GM18499 (cell line): Measurements from ENCODE around the gene SRRM3.
"Not testable (repeated sequence)": the region's sequence is repeated elsewhere in the genome, so short reads cannot be mapped to it uniquely, and the experiment has no call there.

Experiments
- ATAC-seq: cut with Tn5 transposase; IDR thresholded peaks from one replicate; pipeline ENCODE4 v1.9.1; 2021; ENCODE audit warnings: moderate number of reproducible peaks; ENCODE audit not compliant: insufficient read depth, unreplicated experiment

Gene SRRM3

DNA sequence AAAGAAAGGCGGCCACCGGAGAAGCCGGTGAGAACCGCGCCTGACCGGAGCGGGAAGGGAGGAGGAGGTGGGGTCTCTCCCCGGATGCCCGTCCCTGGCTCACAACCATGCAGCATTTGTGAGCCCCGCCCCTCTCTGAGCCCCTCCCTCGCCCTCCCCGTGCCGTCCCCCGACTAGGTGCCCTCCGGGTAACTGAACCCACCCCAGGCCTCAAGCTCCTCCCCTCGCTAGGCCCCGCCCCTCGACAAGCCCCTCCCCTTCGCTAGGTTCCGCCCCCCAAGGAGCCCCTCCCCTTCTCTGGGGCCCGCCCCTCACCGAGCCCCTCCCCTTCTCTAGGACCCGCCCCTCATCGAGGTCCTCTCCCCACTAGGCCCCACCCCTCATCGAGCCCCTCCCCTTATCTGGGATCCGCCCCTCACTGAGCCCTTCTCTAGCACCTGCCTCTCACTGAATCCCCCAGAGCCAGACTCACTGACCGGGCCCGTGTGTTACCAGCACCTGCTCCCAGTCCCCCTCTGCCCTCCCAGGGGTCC, 58.5 kb downstream of the SRRM3 start:
- ATAC-seq = no peak

DNA sequence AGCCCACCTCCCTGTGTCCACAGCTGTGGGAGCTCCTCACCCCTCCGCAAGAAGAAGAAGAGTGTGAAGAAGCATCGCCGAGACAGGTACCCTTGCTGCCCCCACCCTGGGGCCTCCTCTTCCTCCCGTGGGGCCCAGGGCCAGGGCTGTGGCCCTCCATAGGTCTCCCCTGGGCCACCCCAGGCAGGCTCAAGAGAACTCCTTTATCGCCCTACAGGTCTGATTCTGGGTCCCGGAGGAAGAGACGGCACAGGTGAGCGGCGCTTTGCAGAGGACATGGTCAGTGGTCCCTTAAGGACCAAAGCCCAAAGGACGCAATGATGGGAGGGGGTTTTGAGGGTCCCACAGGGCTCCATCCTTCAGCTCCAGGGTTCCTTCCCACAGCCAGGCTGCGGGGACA, 59.6 kb downstream of the SRRM3 start:
- ATAC-seq = no peak

DNA sequence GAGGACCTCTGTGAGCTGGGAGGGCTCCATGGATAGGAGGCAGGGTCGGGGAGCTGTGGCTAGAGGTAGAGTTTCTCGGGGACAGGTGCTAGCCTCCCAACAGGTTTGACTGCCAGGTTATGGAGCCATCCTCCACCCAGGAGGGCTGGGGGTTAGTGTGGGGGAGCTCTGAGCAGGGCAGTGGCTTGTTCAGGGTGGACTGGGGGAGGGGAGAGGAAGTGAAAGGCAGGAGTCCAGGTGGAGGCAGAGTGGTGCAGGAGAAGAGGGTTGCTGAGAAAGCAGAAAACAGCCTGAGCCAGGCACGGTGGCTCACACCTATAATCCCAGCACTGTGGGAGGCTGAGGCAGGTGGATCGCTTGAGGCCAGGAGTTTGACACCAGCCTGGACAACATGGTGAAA, 60.2 kb downstream of the SRRM3 start:
- ATAC-seq = no peak

DNA sequence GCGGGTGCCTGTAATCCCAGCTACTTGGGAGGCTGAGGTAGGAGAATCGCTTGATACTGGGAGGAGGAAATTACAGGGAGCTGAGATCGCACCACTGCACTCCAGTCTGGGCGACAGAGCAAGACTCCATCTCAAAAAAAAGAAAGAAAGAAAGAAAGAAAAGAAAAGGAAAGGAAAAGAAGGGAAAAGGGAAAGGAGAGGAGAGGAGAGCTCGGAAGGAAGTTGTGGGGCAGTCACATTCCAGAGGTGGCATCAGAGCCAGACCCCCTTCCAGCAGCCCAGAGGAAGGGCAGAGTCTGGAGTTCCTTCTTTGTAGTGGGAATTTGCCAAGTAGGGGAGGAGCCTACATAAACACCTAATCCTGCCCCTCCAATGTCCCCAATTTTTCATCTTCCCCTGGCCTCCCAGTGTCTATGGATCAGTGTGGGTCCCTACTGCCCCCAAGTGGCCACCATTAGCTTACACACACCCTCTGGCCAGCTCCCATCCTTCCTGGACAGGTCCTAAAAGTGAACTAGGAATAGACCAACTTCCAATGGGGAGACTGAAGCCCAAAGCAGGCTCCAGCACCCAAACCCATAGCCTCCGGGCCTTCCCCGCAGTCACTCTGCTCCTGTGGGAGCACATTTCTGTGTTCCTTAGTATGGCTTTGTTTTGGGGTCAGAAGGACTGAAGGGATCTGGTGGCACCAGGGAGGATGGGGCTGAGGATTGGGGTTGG, 61.1 kb downstream of the SRRM3 start:
- ATAC-seq = no peak

DNA sequence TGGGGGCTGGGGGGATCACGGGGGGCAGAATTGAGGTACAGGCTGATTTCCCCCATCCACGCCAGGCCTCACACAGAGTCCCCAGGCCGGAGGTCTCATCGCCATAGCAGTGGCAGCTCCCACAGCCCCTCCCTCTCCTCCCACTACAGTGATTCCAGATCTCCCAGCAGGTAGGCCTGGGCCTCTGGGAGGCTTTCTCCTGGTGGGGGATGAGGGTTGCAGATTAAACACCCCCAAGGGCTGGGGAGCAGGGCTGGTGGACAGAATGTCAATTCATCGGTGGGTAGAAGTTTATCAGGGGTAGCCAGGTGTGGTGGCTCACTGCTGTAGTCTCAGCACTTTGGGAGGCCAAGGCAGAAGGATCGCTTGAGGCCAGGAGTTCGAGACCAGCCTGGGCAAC, 63.6 kb downstream of the SRRM3 start:
- no peak for ATAC-seq

DNA sequence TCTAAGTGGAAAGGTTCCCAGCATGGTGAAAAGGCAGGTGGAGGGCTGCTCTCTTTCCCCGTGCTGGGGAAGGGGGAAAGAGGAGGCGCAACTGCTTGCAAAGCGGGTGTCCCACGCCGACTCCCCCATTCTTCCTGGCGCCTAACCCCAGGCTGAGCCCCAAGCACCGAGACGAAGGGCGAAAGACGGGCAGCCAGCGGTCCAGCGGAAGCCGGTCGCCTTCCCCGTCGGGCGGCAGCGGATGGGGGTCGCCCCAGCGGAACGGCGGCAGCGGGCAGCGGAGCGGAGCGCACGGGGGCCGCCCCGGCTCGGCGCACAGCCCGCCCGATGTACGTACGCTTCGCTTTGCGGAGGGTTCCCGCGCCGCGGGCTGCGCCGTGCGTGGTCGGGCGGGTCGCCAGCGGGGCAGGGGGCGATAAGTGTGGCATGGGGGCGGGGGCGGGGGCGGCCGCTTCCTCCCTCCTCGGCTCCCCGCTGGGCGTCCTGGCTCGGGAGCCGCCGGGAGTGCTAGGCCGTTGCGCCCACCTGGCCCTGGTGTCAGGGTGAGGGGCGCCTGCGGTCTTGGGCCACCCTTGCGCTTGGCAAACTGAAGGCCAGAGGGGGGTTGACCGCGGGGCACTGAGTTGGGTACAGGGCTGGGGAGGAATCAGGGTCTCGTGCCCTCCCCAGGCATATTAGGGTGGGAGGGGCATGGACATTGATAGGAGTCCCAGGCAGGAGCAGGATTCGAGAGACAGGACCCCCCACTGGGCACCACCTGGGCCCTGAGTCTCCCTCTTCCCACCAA, 65.6 kb downstream of the SRRM3 start:
- no peak for ATAC-seq

DNA sequence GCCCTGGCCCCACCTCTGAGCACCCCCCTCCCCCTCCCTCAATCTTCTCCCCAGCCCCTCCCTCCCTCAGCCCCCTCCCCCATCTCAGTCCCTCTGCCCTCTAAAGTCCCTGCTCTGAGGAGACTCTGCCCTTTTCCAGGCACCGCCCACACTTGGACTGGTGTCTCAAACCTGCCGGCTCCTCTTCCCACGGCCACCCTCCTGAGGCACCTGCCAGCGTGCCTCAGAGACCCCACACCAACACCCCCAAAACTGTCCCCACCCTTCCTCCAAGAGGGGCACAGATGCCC, 66.1 kb downstream of the SRRM3 start:
- no peak for ATAC-seq

DNA sequence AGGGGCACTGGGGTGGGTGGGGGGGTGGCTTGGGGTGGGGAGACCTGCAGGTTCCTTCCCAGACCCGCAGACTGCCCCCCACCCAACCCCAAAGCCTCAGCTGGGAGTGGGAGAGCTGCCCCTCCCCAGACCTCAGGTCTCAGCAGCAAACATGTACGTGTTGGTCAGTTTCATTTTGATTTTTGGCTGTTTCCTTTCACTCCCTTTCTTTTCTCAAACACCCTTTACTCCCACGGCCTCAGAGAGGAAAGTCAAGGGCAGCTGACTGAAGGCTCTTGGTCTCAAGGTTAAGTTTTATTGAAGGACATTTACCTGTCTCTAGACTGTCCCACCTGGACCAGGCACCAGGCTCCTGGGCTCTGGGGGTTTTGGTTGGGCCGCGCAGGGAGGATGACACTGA, 66.7 kb downstream of the SRRM3 start:
- ATAC-seq = no peak

DNA sequence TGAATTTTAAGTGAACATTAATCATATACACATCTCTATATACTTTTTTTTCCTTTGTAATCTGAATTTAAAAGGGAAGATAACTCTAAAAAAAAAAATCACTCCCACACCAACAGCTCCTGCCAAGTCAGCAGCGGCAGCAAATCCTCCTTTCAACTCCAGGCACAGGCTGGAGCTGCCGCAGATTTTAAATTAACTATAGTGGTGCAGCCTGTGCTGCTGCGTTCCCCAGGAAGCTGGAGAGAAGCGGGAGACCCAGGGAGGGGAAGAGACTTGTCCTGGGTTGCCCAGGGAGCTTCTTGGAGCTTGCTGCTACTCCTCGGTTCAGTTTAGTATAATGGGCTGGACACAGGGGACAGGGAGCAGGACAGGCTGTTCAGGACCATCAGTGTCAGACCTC, 68.2 kb downstream of the SRRM3 start:
- no peak for ATAC-seq

DNA sequence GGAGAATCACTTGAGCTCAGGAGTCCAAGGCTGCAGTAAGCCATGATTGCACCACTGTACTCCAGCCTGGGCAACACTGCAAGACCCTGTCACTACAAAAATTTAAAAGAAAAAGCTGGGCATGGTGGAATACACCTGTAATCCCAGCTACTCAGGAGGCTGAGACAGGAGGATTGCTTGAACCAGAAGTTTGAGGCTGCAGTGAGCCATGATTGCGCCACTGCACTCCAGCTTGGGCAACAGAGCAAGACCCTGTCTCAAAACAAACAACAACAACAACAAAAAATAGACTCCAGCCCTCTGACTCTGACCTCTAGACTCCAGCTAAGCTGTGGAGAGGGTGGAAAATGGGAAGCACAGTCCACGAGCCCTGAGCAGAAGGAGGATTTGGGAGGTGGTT, 69.7 kb downstream of the SRRM3 start:
- ATAC-seq = not testable (repeated sequence)

DNA sequence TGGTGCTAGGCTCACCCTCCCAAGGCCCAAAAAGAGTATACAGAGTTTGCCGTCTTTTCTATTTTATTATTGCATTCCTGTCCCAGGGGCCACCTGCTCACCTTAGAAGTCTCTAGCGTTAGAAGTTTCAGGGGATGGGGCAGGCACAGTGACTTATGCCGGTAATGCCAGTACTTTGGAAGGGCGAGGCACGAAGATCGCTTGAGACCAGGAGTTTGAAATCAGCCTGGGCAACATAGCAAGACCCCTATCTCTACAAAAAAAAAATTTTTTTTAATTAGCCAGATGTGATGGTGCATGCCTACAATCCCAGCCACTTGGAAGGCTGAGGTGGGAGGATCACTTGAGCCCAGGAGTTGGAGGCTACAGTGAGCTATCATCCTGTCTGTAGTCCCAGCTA, 70.4 kb downstream of the SRRM3 start:
- ATAC-seq = no peak

DNA sequence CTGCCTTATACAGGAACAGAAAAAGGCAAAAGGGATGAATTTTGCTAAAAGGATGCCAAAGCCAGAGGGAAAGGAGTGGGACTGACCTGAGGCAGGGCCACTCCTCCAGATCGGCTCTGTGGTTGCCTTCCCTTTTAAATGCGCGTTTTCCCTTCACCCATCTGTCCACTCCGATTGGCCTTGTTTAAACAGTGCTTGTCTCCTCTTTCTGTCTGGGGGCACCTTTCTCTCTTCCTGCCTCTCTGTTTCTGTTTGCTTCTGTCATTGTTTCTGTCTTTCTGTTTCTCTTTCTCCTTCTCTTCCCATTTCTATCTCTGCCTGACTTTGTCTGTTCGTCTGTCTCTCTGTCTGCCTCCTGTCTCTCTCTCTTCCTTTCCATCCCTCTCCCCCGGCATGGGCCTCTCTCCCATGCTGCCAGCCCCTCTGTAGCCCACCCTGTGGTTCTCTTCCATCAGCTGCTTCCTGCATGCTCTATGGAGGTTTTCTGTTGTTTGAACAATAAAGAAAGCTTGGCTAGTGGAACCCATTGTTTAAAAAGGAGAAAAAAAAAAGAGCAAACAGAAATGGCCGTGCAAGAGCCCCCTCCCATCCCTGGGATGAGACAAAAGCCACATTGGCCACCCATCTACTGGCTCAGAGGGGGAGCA, 71.3 kb downstream of the SRRM3 start:
- ATAC-seq = no peak

DNA sequence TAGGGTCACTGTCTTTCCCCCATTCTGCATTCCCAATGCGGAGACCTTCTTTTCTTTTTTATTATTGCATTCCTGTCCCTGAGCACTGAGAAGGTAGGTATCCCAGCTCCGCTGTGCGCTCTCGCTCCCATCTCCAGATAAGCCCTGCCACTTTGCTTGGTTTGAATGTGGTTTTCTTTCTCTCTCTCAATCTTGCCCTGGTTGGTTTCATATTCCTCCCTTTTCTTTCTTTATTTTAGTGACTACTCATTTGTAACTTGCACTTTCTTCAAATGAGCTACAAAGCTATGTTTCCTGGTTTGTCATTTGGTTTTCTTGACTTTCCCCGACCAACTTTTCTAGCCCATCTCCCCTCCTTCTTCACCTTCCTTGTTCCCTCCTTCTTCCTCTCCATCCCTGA, 71.8 kb downstream of the SRRM3 start:
- no peak for ATAC-seq

DNA sequence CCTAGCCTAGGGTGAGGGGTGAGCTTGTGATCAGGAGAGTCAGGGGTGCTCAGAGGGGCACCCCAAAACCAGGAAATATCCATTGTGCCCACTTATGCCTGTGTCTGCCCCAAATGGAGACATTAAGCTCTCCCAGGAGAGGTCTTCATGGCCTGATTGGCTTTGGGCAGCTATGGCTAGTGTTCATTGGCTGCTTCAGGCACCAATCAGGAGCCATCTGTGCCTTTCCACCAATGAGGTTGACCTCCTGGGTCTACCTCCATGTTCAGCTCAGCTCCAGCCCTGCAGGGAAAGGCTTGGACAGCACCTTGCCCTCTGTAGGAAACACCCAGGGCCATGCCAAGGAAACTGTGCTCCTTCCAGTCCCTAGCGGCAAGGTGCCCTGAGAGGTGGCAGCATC, 76.8 kb downstream of the SRRM3 start:
- no peak for ATAC-seq

DNA sequence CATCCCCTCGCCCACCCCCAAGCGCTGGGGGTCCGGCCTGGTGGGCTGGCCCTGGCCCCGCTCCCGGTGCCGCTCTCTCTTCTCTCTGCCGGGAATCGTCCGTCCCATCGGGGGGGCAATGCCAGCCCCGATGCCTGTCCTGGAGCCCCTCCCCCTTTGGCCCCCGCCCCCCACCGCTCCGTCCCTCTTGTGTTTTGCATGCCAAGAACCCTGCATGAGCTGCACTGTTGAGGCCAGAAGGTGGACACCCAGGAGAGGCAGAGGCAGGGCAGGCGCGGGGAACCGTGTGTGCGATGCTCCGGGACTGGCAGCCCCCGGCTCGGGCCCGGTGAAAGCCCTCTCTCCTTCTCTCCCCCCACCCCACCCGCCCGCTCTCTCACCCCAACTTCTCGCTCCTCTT, 78.7 kb downstream of the SRRM3 start:
- ATAC-seq = no peak

DNA sequence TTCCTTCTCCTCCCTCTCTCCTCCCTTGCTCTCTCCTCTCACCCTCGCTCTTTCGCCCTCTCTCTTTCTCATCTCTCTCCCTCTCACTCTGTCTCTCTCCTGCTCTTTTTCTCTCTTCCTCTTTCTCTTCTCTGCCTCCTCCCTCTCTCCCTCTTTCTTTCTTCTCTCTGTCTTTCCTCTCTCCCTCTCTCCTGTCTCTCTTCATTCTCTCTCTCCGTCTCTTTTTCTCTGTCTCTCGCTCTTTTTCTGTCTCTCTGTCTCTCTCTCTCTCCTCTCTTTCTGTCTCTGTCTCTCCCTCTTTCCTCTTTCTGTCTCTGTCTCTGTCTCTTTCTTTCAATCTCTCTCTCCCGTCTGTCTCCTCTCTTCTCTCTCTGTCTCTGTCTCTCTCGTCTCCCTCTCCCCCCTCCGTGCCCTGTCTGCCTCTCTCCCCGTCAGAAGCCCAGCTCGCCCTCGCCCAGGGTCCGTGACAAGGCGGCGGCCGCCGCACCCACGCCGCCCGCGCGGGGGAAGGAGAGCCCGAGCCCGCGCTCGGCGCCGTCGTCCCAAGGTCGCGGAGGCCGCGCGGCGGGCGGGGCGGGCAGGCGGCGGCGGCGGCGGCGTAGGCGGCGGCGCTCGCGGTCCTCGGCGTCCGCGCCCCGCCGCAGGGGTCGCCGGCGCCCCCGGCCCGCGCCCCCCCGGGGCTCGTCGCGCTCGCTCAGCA, 79.5 kb downstream of the SRRM3 start:
- no peak for ATAC-seq

DNA sequence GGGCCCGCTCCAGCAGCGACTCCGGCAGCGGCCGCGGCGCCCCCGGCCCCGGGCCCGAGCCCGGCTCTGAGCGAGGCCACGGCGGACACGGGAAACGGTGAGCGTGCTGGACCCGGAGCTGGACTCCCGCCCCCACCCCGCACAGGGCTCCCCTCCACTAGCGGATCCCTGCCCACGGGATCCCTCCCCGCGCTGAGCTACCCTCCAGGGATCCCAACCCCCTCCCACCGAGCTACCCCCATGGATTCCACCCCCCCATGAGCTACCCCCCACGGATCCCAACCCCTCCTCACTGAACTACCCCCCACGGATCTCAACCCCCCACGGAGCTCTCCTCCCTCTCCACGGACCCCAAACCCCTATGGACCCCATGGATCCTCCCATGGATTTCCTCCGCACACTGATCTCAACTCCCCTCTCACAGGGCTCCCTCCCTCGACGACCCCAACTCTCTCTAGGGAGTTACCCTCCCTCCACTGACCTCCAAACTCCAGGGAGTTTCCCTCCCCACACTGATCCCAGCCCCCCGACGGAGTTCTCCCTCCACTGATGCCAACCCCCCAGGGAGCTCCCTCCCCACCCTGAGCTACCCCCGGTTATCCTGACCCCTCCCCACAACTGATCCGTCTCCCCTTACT, 80.1 kb downstream of the SRRM3 start:
- ATAC-seq = no peak

DNA sequence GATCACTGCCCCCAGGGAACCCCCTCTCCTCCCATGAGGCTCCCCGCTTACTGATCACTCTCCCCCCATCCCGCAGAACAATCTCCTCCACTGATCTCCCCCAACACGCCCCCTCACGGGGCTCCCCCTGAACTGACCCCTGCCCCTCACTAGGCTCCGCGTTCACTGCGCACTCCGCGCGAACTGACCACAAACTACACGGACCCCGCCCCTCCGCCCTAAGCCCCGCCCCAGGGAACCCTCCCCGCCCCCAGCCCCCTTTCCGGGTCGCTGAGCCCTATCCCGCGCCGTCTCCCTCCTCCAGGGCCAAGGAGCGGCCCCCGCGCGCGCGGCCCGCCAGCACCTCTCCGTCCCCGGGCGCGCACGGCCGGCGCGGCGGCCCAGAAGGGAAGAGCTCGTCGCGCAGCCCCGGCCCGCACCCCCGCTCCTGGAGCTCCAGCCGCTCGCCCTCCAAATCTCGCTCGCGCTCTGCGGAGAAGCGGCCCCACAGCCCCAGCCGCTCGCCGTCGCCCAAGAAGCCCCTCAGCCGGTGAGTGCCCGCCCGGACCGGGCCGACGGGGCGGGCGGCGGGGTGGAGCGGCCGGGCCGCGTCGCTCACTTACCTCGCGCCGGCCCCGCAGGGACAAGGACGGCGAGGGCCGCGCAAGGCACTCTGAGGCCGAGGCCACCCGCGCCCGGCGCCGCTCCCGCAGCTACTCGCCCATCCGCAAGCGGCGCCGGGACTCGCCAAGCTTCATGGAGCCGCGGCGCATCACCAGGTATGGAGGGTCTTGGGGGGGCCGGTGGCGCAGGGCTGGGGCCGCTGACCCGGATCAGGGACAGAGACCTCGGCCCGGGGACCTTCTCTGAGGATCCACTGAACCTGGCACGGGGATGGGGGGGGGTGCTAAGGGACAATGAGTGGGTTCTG, 80.9 kb downstream of the SRRM3 start:
- ATAC-seq = no peak
